Measurements from ENCODE around the gene TMEM231. TPM values are rescaled to one million over a fixed set of nuclear protein-coding genes. Genes with fewer than 3 reads are reported as not detected.
"Not testable (repeated sequence)": the region's sequence is repeated elsewhere in the genome, so short reads cannot be mapped to it uniquely, and the experiment has no call there.

Gene TMEM231
- total and polyA plus RNA-seq, 9 of the 15 experiments (the other 6 are each of a cell fraction or from before 2014, with no cell fraction given) = 1.6 to 27.6 (median 9.1) TPM

- H2AFZ ChIP-seq (ENCODE audit: low read depth, low read length); CTCF ChIA-PET (ENCODE audit: low intra/inter-chr PET ratio); BruUV-seq (replicated peaks); H3K4me2 ChIP-seq (ENCODE audit: insufficient read depth, low read length); H3K27ac ChIP-seq (ENCODE audit: extremely low read depth, low read depth, low read length); H3K4me3 ChIP-seq; H3K36me3 ChIP-seq (ENCODE audit: control insufficient read depth, insufficient read depth, low read length); DNase-seq (ENCODE audit: extremely low read depth in 1 of 4, low spot score in 3 of 4); POLR2A ChIA-PET; H3K79me2 ChIP-seq (ENCODE audit: control insufficient read depth, insufficient read depth, low read length); FAIRE-seq; H3K9me1 ChIP-seq (ENCODE audit: control insufficient read depth, insufficient read depth, low read length); H3K9ac ChIP-seq (ENCODE audit: insufficient read depth in 1 of 2, low read depth in 2 of 2, low read length in 2 of 2); H4K20me1 ChIP-seq (replicated peaks; ENCODE audit: control insufficient read depth, insufficient read depth, low read length); H3K9me3 ChIP-seq (replicated peaks; ENCODE audit: control insufficient read depth, insufficient read depth, low read depth, low read length); in situ Hi-C loops (cut with MboI); intact Hi-C loops (cut with micrococcal nuclease); TF ChIP-seq PBX2 (CRISPR knock-in tag; IDR thresholded peaks at IDR 0.05; ENCODE audit: low read depth): not testable (repeated sequence)
- Histone ChIP-seq H3K27me3 (ENCODE audit: control insufficient read depth in 2 of 2, insufficient read depth in 2 of 2, low read length in 2 of 2) (peaks cover 10 to 36% of the 10 kb centered on the region in 2 experiments; a peak in 4 of 5 replicates), H3K4me1 (replicated peaks in 1 of 2; ENCODE audit: control insufficient read depth in 2 of 2, insufficient read depth in 2 of 2, low read length in 2 of 2) (peaks cover 0 to 13% of the 10 kb centered on the region in 2 experiments; a peak in 2 of 5 replicates)
- 6% methylated on average over 7 of the region's 13 CpGs for WGBS (ENCODE audit: insufficient coverage, low coverage, missing lambda C conversion rate)
- peak; percentile 71 for TF ChIP-seq NFIC (IDR thresholded peaks at IDR 0.05)
- peak; percentile 76 for TF ChIP-seq MEIS2 (IDR thresholded peaks at IDR 0.05; ENCODE audit: partially characterized antibody)
- peak; percentile 77 for TF ChIP-seq PBX2 (tag; conservative IDR thresholded peaks at IDR 0.05; ENCODE audit: low read depth)
- ATAC-seq = peak; percentile 42; the same call in 2 of the 3 replicates
Measured at GRCh38 chr16:75498605-75499322, 57.3 kb downstream of the TMEM231 start.
